ENCODE results near the gene SMIM10L2A.

SMIM10L2A gene

DNA sequence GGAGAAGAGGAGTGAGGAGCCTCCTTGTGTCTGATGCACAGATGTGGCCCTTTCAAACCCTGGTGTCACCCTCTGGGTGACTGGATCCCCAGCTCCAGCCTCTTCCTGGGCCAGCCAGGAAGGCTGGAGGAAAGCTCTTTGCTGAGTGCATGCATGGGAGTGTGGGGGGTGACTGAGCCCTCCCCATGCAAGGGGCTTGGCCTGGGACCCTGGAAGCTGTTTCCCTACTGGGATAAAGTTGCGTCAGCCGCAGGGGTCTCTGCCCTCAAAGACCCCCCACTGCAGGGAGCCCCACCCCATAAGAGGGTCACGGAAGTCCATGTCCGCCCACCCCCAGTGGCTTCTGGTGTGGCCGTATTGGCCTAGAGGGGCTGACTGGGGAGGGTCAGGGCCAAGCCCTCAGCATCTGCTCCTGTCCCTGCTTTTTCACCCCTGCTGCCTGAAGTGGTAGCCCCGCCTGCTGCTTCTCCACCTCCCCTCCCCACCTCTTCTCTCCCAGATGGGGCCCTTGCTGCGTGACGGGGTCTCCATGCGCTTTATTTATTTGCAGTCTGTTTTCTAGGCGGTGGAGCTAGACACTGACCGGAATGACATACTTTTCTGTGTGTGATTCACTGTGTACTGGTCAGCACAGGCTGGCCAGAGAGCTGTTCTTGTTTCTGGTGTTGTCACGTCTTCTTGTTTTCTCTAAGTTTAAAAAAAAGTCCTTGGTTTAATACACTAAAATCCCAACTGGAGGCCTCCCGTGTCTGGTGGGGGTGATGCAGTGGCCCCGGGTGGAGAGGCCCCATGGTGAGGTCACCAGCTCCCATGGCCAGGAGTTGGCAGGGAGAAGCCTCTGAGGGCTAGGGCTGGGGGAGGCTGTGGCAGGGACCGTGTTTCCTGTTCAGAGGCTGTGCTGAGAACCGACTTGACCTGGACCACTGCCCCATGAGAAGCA, 3.6 kb downstream of the SMIM10L2A start:
- no peak for TF ChIP-seq ZNF175 (tag by site-specific recombination; IDR thresholded peaks at IDR 0.05)
- TF ChIP-seq, protein P1, sequence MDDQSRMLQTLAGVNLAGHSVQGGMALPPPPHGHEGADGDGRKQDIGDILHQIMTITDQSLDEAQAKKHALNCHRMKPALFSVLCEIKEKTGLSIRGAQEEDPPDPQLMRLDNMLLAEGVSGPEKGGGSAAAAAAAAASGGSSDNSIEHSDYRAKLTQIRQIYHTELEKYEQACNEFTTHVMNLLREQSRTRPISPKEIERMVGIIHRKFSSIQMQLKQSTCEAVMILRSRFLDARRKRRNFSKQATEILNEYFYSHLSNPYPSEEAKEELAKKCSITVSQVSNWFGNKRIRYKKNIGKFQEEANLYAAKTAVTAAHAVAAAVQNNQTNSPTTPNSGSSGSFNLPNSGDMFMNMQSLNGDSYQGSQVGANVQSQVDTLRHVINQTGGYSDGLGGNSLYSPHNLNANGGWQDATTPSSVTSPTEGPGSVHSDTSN (CRISPR knock-in tag; IDR thresholded peaks at IDR 0.05): no peak
- TF ChIP-seq ZNF510 (tag by site-specific recombination; IDR thresholded peaks at IDR 0.05; ENCODE audit: insufficient replicate concordance): no peak
- TF ChIP-seq ZNF404 (tag by site-specific recombination; IDR thresholded peaks at IDR 0.05): no peak
- no peak for TF ChIP-seq ZNF830 (tag by site-specific recombination; IDR thresholded peaks at IDR 0.05; ENCODE audit: low read depth)
- TF ChIP-seq GLIS2 (tag by site-specific recombination; IDR thresholded peaks at IDR 0.05): no peak; the same call in 1 of the 2 replicates
- TF ChIP-seq ZNF423 (tag by site-specific recombination; IDR thresholded peaks at IDR 0.05): no peak
- CTCF ChIA-PET: no interaction called here
- Histone ChIP-seq H3K36me3 (ENCODE audit: control insufficient read depth in 2 of 2, insufficient read depth in 1 of 2, low read length in 2 of 2) (no peaks in the 10 kb centered on the region), H3K9me3 (ENCODE audit: control insufficient read depth, insufficient read depth, low read depth, low read length) (no peaks in the 10 kb centered on the region), H3K27ac (ENCODE audit: extremely low read depth, low read depth, low read length) (no peak overlapping the region), H3K4me3 (ENCODE audit: low read depth, low read length) (no peak overlapping the region), H3K4me1 (ENCODE audit: control insufficient read depth, insufficient read depth, low read length) (no peaks in the 10 kb centered on the region; the same call in 1 of the 2 replicates)
- POLR2A ChIA-PET: interaction anchor here (1.0 kb wide), 1 partner anchor 10 kb away, joined by 3 read pairs; no protein-coding TSS in a partner anchor

DNA sequence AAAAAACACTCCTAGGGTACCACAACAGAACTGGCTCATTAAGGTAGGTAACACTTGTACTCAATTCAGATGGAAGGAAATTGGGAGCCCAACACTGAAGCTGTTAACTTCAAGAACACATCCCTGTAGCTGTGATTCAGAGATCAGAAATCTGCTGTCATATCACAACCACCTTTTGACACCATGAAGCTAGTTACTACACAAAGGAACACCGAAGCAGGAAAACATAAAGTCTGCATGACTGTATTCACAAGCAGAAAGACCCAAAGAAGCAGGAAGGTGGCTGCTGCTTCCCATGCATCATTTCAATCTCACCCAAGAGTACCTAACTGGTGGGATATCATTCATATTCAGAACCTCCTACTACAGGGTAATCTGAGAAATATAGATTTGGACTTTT, 7.7 kb downstream of the SMIM10L2A start:
- Histone ChIP-seq H3K36me3 (ENCODE audit: control insufficient read depth in 2 of 2, insufficient read depth in 1 of 2, low read length in 2 of 2) (no peaks in the 10 kb centered on the region), H3K4me1 (ENCODE audit: control insufficient read depth, insufficient read depth, low read length) (no peaks in the 10 kb centered on the region), H3K4me3 (ENCODE audit: low read depth, low read length) (no peak overlapping the region), H3K27ac (ENCODE audit: extremely low read depth, low read depth, low read length) (no peak overlapping the region), H3K9me3 (ENCODE audit: control insufficient read depth, insufficient read depth, low read depth, low read length) (peaks cover 3% of the 10 kb centered on the region; the same call in 1 of the 2 replicates)
- ChIA-PET POLR2A (no interaction called here), CTCF (no interaction called here)
- TF ChIP-seq, protein P2, sequence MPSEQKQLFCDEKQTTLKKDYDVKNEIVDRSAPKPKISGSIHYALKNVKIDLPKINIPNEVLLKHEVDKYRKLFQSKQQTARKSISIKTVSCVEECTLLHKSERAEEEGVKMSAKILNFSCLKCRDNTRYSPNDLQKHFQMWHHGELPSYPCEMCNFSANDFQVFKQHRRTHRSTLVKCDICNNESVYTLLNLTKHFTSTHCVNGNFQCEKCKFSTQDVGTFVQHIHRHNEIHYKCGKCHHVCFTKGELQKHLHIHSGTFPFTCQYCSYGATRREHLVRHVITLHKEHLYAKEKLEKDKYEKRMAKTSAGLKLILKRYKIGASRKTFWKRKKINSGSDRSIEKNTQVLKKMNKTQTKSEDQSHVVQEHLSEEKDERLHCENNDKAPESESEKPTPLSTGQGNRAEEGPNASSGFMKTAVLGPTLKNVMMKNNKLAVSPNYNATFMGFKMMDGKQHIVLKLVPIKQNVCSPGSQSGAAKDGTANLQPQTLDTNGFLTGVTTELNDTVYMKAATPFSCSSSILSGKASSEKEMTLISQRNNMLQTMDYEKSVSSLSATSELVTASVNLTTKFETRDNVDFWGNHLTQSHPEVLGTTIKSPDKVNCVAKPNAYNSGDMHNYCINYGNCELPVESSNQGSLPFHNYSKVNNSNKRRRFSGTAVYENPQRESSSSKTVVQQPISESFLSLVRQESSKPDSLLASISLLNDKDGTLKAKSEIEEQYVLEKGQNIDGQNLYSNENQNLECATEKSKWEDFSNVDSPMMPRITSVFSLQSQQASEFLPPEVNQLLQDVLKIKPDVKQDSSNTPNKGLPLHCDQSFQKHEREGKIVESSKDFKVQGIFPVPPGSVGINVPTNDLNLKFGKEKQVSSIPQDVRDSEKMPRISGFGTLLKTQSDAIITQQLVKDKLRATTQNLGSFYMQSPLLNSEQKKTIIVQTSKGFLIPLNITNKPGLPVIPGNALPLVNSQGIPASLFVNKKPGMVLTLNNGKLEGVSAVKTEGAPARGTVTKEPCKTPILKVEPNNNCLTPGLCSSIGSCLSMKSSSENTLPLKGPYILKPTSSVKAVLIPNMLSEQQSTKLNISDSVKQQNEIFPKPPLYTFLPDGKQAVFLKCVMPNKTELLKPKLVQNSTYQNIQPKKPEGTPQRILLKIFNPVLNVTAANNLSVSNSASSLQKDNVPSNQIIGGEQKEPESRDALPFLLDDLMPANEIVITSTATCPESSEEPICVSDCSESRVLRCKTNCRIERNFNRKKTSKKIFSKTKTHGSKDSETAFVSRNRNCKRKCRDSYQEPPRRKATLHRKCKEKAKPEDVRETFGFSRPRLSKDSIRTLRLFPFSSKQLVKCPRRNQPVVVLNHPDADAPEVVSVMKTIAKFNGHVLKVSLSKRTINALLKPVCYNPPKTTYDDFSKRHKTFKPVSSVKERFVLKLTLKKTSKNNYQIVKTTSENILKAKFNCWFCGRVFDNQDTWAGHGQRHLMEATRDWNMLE (tag by site-specific recombination; conservative IDR thresholded peaks at IDR 0.05; ENCODE audit: low read depth): no peak
- TF ChIP-seq ZNF221 (tag by site-specific recombination; IDR thresholded peaks at IDR 0.05; ENCODE audit: borderline replicate concordance): no peak
- TF ChIP-seq, protein P3, sequence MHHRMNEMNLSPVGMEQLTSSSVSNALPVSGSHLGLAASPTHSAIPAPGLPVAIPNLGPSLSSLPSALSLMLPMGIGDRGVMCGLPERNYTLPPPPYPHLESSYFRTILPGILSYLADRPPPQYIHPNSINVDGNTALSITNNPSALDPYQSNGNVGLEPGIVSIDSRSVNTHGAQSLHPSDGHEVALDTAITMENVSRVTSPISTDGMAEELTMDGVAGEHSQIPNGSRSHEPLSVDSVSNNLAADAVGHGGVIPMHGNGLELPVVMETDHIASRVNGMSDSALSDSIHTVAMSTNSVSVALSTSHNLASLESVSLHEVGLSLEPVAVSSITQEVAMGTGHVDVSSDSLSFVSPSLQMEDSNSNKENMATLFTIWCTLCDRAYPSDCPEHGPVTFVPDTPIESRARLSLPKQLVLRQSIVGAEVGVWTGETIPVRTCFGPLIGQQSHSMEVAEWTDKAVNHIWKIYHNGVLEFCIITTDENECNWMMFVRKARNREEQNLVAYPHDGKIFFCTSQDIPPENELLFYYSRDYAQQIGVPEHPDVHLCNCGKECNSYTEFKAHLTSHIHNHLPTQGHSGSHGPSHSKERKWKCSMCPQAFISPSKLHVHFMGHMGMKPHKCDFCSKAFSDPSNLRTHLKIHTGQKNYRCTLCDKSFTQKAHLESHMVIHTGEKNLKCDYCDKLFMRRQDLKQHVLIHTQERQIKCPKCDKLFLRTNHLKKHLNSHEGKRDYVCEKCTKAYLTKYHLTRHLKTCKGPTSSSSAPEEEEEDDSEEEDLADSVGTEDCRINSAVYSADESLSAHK (tag by site-specific recombination; IDR thresholded peaks at IDR 0.05): no peak
- TF ChIP-seq, protein P4, sequence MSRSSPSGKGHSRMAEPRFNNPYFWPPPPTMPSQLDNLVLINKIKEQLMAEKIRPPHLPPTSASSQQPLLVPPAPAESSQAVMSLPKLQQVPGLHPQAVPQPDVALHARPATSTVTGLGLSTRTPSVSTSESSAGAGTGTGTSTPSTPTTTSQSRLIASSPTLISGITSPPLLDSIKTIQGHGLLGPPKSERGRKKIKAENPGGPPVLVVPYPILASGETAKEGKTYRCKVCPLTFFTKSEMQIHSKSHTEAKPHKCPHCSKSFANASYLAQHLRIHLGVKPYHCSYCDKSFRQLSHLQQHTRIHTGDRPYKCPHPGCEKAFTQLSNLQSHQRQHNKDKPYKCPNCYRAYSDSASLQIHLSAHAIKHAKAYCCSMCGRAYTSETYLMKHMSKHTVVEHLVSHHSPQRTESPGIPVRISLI (tag by site-specific recombination; IDR thresholded peaks at IDR 0.05): no peak
- TF ChIP-seq ZNF157 (tag by site-specific recombination; IDR thresholded peaks at IDR 0.05): no peak
- TF ChIP-seq ZNF621 (tag by site-specific recombination; IDR thresholded peaks at IDR 0.05): no peak
- TF ChIP-seq ZNF600 (tag by site-specific recombination; IDR thresholded peaks at IDR 0.05): no peak
- TF ChIP-seq, protein P5, sequence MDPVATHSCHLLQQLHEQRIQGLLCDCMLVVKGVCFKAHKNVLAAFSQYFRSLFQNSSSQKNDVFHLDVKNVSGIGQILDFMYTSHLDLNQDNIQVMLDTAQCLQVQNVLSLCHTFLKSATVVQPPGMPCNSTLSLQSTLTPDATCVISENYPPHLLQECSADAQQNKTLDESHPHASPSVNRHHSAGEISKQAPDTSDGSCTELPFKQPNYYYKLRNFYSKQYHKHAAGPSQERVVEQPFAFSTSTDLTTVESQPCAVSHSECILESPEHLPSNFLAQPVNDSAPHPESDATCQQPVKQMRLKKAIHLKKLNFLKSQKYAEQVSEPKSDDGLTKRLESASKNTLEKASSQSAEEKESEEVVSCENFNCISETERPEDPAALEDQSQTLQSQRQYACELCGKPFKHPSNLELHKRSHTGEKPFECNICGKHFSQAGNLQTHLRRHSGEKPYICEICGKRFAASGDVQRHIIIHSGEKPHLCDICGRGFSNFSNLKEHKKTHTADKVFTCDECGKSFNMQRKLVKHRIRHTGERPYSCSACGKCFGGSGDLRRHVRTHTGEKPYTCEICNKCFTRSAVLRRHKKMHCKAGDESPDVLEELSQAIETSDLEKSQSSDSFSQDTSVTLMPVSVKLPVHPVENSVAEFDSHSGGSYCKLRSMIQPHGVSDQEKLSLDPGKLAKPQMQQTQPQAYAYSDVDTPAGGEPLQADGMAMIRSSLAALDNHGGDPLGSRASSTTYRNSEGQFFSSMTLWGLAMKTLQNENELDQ (tag by site-specific recombination; IDR thresholded peaks at IDR 0.05; ENCODE audit: low read depth): no peak
- no peak for TF ChIP-seq ZNF335 (tag by site-specific recombination; conservative IDR thresholded peaks at IDR 0.05)

All from HEK293 (cell line).